GM19238 (cell line): ENCODE data around the gene F13A1.
A peak's percentile ranks its signal among the peaks of the same experiment; 100 is the strongest.

Source experiments
- DNase-seq: peaks from one replicate; pipeline ENCODE4 v3.0.0; 2011; ENCODE audit warnings: low spot score; ENCODE audit not compliant: insufficient read length

The F13A1 gene

DNA sequence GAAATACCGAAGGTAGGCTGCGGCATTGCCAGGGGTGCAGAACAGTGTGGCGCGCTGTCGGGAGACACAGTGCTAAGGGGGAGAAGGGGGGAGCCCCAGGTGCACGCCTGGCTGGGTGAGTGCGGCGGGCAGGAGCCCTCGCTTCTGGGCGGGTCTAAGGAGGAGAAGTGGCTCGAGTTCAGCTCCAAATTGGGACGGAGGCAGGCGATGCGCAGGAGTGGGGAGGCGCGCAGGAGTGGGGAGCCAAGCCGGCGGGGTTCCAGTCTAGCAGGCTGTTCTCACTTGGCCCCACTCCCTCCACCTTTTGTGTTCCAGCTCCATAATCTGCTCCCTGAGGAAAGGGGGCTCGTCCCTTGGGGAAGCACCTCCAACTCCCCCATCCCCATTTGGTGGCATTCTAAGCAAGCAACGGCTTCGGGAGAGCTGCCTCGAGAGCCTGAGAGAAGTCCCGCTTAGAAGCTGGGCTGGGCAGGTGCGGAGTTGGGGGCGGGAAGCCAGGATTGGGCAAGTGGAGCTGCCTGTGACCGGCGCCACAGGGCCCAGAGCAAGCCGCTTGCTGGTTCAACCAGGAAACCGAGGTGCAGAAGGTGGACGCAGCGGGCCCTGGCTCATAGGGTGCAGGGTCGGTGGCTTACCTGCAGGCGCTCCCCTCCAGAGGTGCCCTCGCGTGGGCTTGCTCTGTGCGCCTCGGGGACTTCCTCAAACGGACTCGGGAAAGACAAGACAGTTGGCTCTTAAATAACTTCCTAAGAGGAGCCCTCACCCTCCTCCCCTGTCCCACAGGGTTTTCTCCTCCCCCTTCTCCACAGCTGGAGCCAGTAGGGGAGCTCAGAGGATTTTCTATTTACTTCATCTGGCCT, at the start of gene F13A1:
Gene F13A1 (minus strand): TSS at position 711 of the 860 bp plus-strand sequence. CDS start 1,998 bp downstream, outside the sequence.
- no peak for DNase-seq

- DNase-seq: no peak
Observed at GRCh38 chr6:6368684-6369052, 48.2 kb upstream of the F13A1 start.

- DNase-seq: no peak
Observed at GRCh38 chr6:6368040-6368683, 47.7 kb upstream of the F13A1 start.

- DNase-seq: no peak
Observed at GRCh38 chr6:6366803-6367202, 46.3 kb upstream of the F13A1 start.

DNA sequence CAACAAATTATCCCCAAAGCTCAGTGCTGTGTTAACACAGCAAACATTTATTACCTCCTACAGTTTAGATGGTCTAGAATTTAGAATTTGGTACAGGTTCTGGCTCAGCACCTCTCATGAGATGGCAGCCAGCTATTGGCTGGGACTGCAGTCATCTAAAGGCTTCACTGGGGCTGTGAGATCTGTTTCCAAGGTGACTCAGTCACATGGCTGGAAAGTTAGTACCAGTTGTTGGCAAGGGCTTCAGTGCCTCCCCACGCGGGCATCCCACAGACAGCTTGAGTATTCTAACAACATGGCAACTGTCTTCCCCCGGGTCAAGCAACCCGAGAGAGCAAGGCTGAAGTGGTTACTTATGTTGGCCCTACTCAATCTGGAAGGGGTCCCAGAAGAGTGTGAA, 44.8 kb upstream of the F13A1 start:
- DNase-seq: no peak

- no peak for DNase-seq
Observed at GRCh38 chr6:6362056-6362840, 41.8 kb upstream of the F13A1 start.

DNA sequence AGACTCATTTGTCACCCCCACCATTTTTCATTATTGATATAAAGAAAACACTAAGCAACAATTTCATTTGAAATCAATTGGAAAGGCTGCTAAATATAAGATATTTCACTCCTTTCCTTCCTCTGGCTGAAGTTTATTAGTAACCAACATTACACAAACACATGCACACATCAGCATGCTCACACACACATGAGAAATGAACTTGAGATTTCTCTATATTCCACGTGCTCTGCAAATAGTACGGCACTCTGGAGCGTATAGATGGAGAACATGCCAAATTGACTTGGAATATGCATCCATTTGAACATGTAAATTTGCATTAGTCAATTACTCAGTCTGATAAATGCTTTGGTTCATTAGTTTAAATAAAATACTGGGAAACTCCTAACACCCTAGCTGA, 37.1 kb upstream of the F13A1 start:
- no peak for DNase-seq

GRCh38 chr6:6357032-6357431, 36.6 kb upstream of the F13A1 start:
- no peak for DNase-seq

- DNase-seq: no peak
Observed at GRCh38 chr6:6352772-6353171, 32.3 kb upstream of the F13A1 start.

- no peak for DNase-seq
Observed at GRCh38 chr6:6351511-6352025, 31.1 kb upstream of the F13A1 start.

DNA sequence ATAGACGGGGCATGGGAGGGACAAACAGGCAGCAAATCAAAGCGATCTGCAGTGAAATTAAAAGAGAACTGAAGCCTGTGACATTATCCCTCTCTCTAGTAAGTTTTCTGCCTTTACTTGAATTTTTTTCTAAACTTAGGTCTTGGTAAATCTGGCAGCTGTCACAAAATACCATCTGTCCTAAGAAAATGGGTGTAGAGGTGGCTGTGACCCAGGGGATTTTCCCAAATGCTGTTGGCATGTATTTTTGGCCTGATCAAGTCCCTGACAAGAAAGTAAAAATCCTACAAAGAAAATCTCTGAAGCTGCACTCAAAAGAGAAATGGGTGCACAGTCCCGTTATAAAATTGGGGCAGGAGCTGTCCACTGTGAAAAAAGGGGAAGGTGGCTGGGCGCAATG, 30.2 kb upstream of the F13A1 start:
- no peak for DNase-seq

GRCh38 chr6:6348256-6348655, 27.8 kb upstream of the F13A1 start:
- DNase-seq: no peak

DNA sequence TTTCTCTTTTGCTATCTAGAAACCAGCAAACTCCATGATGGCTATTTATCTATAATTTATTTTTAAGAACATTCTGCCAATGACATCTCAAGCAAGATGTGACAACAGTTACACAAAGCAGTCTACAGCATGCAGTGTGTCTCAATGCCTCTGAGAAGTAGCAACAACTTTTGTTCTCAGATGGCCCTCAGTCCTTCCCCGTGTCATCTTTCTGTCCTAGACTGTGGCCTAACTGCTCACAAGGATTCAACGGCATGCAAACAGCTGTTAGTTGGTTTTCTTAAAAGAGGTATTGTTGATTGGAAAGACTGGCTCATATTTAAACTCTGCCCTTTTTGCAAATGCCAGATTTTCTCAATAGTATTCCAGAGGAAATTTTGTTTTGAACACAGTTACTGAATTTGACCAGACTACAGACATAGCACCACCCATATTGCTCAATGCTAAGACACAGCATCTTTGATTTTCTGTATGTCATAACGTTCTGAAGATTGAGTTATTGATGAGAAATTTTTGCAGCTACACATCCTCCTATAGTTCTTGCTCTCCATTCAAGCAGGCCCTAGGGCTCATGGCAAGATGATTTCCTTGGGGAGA, 26.1 kb upstream of the F13A1 start:
- DNase-seq: no peak

- no peak for DNase-seq
Observed at GRCh38 chr6:6333501-6333900, 13.0 kb upstream of the F13A1 start.

- no peak for DNase-seq
Observed at GRCh38 chr6:6332811-6333244, 12.4 kb upstream of the F13A1 start.

GRCh38 chr6:6331946-6332601, 11.6 kb upstream of the F13A1 start:
- DNase-seq: no peak

GRCh38 chr6:6331393-6331792, 10.9 kb upstream of the F13A1 start:
- peak; percentile 45 for DNase-seq

- no peak for DNase-seq
Observed at GRCh38 chr6:6330407-6330806, 9.9 kb upstream of the F13A1 start.

DNA sequence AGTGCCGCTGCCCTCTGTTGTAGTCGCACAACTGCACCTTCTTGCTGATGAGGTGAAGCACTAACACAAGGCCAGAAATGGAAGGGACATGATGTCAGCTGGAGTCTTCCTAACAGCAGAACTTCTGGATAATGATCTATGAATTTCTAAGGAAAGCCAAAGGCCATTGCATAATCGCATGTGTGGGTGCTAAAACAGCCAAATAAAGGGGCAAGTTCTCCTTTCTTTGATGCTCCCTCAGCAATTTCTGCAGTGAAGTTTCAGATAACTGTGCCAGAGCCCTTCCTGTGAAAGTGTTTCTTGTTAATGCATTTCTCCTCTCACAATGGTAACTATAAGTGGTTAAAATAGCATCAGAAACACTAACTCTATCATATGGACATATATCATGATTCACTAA, 8.0 kb upstream of the F13A1 start:
- no peak for DNase-seq

- no peak for DNase-seq
Observed at GRCh38 chr6:6323352-6323751, 2.9 kb upstream of the F13A1 start.

GRCh38 chr6:6320901-6321300, 439 bp upstream of the F13A1 start:
- no peak for DNase-seq
